CD14-positive monocyte (primary cell): ENCODE measurements around the gene MRTFA. TPM values are rescaled to one million over a fixed set of nuclear protein-coding genes. Genes with fewer than 3 reads are reported as not detected.

ENCODE experiments used
- DNase-seq, 3 donors: peaks; one replicate each; pipeline ENCODE4 v3.0.0-alpha.2; 2011 to 2022
- H2AFZ ChIP-seq: 2 replicates; pipeline ENCODE4 v1.6.0; 2012; ENCODE audit warnings: mild to moderate bottlenecking, low read depth, low read length, inconsistent platforms; ENCODE audit not compliant: insufficient read depth, poor library complexity, severe bottlenecking
- H3K27ac ChIP-seq, 2 donors: 1 replicate in 1 of 2; 2 replicates in 1 of 2; pipeline ENCODE4 v1.5.1; 2012 to 2013; ENCODE audit warnings: low read length in 2 of 2, control low read depth in 1 of 2, inconsistent platforms in 1 of 2, low read depth in 1 of 2, mild to moderate bottlenecking in 1 of 2
- H3K27me3 ChIP-seq, 2 donors: one replicate each; pipeline versions ENCODE4 v1.6.0 to v1.6.1; 2011 to 2013; ENCODE audit warnings: low read length in 2 of 2; ENCODE audit not compliant: control insufficient read depth in 2 of 2, insufficient read depth in 2 of 2
- H3K36me3 ChIP-seq, 2 donors: replicated peaks in 1 of 2; 1 replicate in 1 of 2; 2 replicates in 1 of 2; pipeline versions ENCODE4 v1.5.1 to v1.6.1; 2012 to 2013; ENCODE audit warnings: low read length in 2 of 2, control low read depth in 1 of 2, inconsistent platforms in 1 of 2, mild to moderate bottlenecking in 1 of 2; ENCODE audit not compliant: insufficient read depth in 2 of 2, control insufficient read depth in 1 of 2
- H3K4me1 ChIP-seq, 2 donors: 1 replicate in 1 of 2; 2 replicates in 1 of 2; pipeline versions ENCODE4 v1.5.1 to v1.6.1; 2012 to 2013; ENCODE audit warnings: low read length in 2 of 2, control low read depth in 1 of 2, inconsistent platforms in 1 of 2, mild to moderate bottlenecking in 1 of 2, moderate library complexity in 1 of 2; ENCODE audit not compliant: insufficient read depth in 2 of 2, control insufficient read depth in 1 of 2
- H3K4me2 ChIP-seq: replicated peaks from 2 replicates; pipeline ENCODE3; 2012; ENCODE audit warnings: low read length, moderate library complexity, mild to moderate bottlenecking; ENCODE audit not compliant: poor library complexity, severe bottlenecking; ENCODE audit errors: extremely low read depth
- H3K4me3 ChIP-seq, 3 experiments: fragments of 200-600 bp in 1 of 3; sonication (generic) in 1 of 3; replicated peaks in 1 of 3; 1 replicate in 2 of 3; 2 replicates in 1 of 3; pipeline ENCODE4 v1.5.1; 2011 to 2013; ENCODE audit warnings: low read length in 3 of 3, mild to moderate bottlenecking in 3 of 3, control low read depth in 2 of 3, low read depth in 2 of 3, inconsistent platforms in 1 of 3, moderate library complexity in 1 of 3
- H3K79me2 ChIP-seq: 2 replicates; pipeline ENCODE4 v1.6.0; 2012; ENCODE audit warnings: mild to moderate bottlenecking, control low read depth, inconsistent platforms, low read length, moderate library complexity; ENCODE audit not compliant: insufficient read depth
- H3K9ac ChIP-seq: 2 replicates; pipeline ENCODE4 v1.6.0; 2017; ENCODE audit warnings: low read length, mild to moderate bottlenecking; ENCODE audit not compliant: insufficient read depth, poor library complexity, severe bottlenecking
- H3K9me3 ChIP-seq, 2 donors: replicated peaks in 1 of 2; 1 replicate in 1 of 2; 2 replicates in 1 of 2; pipeline versions ENCODE4 v1.5.1 to v1.6.1; 2012 to 2013; ENCODE audit warnings: low read length in 2 of 2, control low read depth in 1 of 2; ENCODE audit not compliant: control insufficient read depth in 1 of 2, insufficient read depth in 1 of 2
- H4K20me1 ChIP-seq: 2 replicates; pipeline ENCODE4 v1.6.0; 2012; ENCODE audit warnings: mild to moderate bottlenecking, low read length, control low read depth, moderate library complexity; ENCODE audit not compliant: insufficient read depth
- H3K27ac Mint-ChIP-seq, 7 donors: one replicate each; pipeline ENCODE4 v1.8.0; 2020; ENCODE audit warnings: mild to moderate bottlenecking in 7 of 7, mixed read lengths in 7 of 7, moderate library complexity in 6 of 7, inconsistent platforms in 2 of 7
- H3K27me3 Mint-ChIP-seq, 3 donors: one replicate each; pipeline ENCODE4 v1.8.0; 2021 to 2022; ENCODE audit warnings: low read depth in 3 of 3, mild to moderate bottlenecking in 3 of 3, mixed read lengths in 3 of 3, moderate library complexity in 3 of 3, inconsistent platforms in 1 of 3
- H3K36me3 Mint-ChIP-seq, 2 donors: one replicate each; pipeline ENCODE4 v1.8.0; 2020; ENCODE audit warnings: mixed read lengths in 2 of 2, inconsistent platforms in 1 of 2, mild to moderate bottlenecking in 1 of 2
- H3K4me1 Mint-ChIP-seq: one replicate; pipeline ENCODE4 v1.8.0; 2020; ENCODE audit warnings: mild to moderate bottlenecking, mixed read lengths
- H3K4me3 Mint-ChIP-seq, 2 donors: one replicate each; pipeline ENCODE4 v1.8.0; 2020; ENCODE audit warnings: mild to moderate bottlenecking in 2 of 2, mixed read lengths in 2 of 2, moderate library complexity in 1 of 2
- H3K9me3 Mint-ChIP-seq, 7 donors: one replicate each; pipeline ENCODE4 v1.8.0; 2020 to 2022; ENCODE audit warnings: mixed read lengths in 7 of 7, mild to moderate bottlenecking in 6 of 7, moderate library complexity in 6 of 7, inconsistent platforms in 2 of 7
- CTCF ChIP-seq: fragments of 200-600 bp; IDR thresholded peaks from one replicate; pipeline ENCODE4 v1.8.0; 2022; ENCODE audit warnings: antibody characterized with exemption, mild to moderate bottlenecking
- WGBS: methylation state at CpG from one replicate; pipeline ENCODE4 v1.1.5; 2013; ENCODE audit warnings: missing lambda C conversion rate; ENCODE audit not compliant: insufficient coverage; 5-methylcytosine and 5-hydroxymethylcytosine counted together
- intact Hi-C, 2 donors: fragments of 100-400 bp; cut with micrococcal nuclease; formaldehyde crosslinking; loops; one replicate each; pipeline versions ENCODE4 v1.15.0 to v1.15.1; 2023
- polyA plus RNA-seq, 3 donors: library from polyadenylated mRNA; depleted of rRNA in 1 of 3; unstranded in 2 of 3; stranded (reverse) in 1 of 3; fragments of 300-500 nt in 2 of 3; fragments of >200 nt in 1 of 3; fragmentation: Illumina TruSeq in 2 of 3; gene quantifications; 1 replicate in 2 of 3; 2 replicates in 1 of 3; pipeline ENCODE4 v1.2.3, GENCODE V29; 2012 to 2021

Gene MRTFA
- polyA plus RNA-seq, 3 donors = 14.1 to 33.8 (median 18.9) TPM

DNA sequence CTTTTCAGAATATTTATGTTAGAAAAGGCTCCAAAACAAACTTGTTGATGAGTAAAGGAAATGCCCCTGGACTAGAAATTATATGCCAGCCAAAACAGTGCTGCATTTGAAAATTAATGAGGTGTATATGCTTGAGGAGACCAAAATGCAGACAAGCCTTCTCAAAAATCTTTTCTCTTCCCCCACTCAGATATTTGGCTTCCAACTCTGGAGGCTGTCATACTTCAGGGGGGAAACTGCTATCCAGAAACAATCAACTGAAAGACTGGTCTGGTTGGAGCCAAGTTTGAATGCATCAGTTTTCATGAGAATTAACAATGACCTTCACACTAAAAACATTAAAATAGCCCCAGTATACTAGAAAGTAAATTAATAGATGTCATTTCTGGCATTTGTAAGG, 167.9 kb downstream of the MRTFA start:
- Histone ChIP-seq H3K27me3 (no peaks in the 10 kb centered on the region), H3K4me1 (peaks cover 13 to 20% of the 10 kb centered on the region in 2 donors), H4K20me1 (peaks cover 19% of the 10 kb centered on the region), H3K4me3 (no peak overlapping the region), H3K4me2 (no peak overlapping the region), H3K27ac (no peak overlapping the region), H2AFZ (no peak overlapping the region), H3K36me3 (no peaks in the 10 kb centered on the region), H3K9me3 (no peaks in the 10 kb centered on the region), H3K9ac (no peak overlapping the region), H3K79me2 (peaks cover 84% of the 10 kb centered on the region)
- Mint-ChIP-seq H3K4me1 (peaks cover 32% of the 10 kb centered on the region), H3K27me3 (peaks cover 0 to 2% (median 0%) of the 10 kb centered on the region in 3 donors), H3K36me3 (peaks cover 7% of the 10 kb centered on the region in 2 donors), H3K9me3 (no peaks in the 10 kb centered on the region), H3K4me3 (no peak overlapping the region), H3K27ac (no peak overlapping the region)
- intact Hi-C loops = no loop called here
- no peak for TF ChIP-seq CTCF
- no peak for DNase-seq

DNA sequence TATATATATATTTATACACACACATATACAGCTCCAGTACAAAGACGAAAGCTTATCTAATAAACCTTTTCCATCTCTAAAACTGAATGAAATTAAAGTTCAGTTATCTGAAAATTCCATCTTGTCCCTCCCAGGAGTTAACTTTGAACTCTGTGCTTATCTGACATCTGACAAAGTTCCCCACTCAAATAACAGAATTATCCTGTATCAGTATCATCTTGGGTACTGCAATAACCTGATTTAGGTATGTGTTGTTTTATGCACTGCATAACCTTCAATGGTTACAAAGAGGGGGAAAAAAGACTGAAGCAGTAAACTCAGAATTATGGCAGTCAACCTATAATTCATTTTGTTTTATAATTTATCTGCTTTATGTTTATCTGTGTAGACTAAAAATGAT, 169.5 kb downstream of the MRTFA start:
- Mint-ChIP-seq H3K27me3 (peaks cover 0 to 2% (median 0%) of the 10 kb centered on the region in 3 donors), H3K27ac (no peak overlapping the region), H3K4me1 (peaks cover 41% of the 10 kb centered on the region), H3K4me3 (no peak overlapping the region), H3K9me3 (no peaks in the 10 kb centered on the region), H3K36me3 (peaks cover 5 to 8% of the 10 kb centered on the region in 2 donors)
- peaks cover 88% of the 10 kb centered on the region for H3K79me2 ChIP-seq
- no peak overlapping the region for H3K4me2 ChIP-seq
- no peak for DNase-seq
- no peak overlapping the region for H3K27ac ChIP-seq
- no peak for TF ChIP-seq CTCF
- no peak overlapping the region for H3K9ac ChIP-seq
- no peak overlapping the region for H2AFZ ChIP-seq
- H3K36me3 ChIP-seq = no peaks in the 10 kb centered on the region
- H3K27me3 ChIP-seq = no peaks in the 10 kb centered on the region
- no peaks in the 10 kb centered on the region for H3K9me3 ChIP-seq
- no CpG with 5 or more reads among the region's 1 CpG for WGBS
- H3K4me1 ChIP-seq = peaks cover 19 to 31% of the 10 kb centered on the region in 2 donors
- intact Hi-C loops = no loop called here
- no peak overlapping the region for H3K4me3 ChIP-seq
- peaks cover 23% of the 10 kb centered on the region for H4K20me1 ChIP-seq
